Bone marrow (tissue), 2 donors: ENCODE data around the gene STAT3.
"Not testable (repeated sequence)": the region's sequence is repeated elsewhere in the genome, so short reads cannot be mapped to it uniquely, and the experiment has no call there.

ENCODE experiments used
- DNase-seq, 2 donors: peaks; one replicate each; lab custom pipeline; 2025; lab: John Stamatoyannopoulos, UW

STAT3 gene

DNA sequence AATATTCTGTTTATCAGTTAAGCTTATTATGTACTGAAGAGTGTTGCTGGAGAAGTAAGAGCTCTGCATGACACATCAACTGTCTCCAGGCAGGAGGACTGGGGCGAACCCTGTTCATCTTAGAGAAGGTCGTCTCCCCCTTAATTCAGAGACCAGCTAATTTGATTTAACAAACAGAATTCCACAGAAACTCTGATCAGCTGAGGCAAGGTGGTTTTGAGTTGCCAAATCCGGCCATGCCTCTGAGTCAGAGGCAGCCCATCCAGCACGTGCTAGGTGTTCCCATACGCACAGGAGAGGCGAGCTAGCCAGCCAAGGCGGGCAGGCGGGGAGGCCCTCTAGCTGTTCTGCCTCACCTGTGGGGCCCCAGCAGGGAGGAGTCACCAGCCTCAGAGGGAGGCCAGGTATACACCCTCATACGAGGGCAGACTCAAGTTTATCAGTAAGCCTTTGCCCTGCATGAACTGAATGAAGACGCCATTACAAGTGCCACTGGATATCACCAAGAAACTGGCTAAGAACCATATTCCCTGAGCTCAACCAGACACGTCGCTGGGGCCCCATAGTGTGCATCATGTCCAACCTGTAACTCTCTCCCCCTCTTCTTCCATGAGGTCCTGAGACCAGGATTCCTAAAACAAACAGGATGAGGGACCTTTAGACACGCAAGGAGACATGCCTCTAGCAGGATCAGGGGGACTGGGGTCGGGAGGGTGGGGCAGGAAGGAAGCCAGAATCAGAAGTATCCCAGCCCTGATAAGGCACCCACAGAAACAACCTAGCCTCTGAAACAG, 74.3 kb downstream of the STAT3 start:
- no peak for DNase-seq

DNA sequence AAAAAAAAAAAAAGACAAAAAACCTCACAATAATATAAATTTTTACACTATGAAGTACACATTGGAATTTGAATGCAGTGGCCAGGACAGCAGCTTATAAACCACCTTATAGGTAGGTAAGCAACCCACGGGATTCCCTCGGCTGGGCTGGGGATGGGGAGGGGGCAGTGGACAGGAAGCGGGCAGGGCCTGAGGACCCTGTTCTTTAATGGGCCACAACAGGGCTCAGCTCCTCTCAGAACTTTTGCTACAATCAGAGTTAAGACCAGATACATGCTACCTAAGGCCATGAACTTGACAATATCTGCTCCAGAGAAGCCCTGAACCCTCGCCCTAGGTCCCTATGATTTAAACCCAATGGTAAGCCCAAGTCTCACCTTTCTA, 74.9 kb downstream of the STAT3 start:
- DNase-seq: no peak

DNA sequence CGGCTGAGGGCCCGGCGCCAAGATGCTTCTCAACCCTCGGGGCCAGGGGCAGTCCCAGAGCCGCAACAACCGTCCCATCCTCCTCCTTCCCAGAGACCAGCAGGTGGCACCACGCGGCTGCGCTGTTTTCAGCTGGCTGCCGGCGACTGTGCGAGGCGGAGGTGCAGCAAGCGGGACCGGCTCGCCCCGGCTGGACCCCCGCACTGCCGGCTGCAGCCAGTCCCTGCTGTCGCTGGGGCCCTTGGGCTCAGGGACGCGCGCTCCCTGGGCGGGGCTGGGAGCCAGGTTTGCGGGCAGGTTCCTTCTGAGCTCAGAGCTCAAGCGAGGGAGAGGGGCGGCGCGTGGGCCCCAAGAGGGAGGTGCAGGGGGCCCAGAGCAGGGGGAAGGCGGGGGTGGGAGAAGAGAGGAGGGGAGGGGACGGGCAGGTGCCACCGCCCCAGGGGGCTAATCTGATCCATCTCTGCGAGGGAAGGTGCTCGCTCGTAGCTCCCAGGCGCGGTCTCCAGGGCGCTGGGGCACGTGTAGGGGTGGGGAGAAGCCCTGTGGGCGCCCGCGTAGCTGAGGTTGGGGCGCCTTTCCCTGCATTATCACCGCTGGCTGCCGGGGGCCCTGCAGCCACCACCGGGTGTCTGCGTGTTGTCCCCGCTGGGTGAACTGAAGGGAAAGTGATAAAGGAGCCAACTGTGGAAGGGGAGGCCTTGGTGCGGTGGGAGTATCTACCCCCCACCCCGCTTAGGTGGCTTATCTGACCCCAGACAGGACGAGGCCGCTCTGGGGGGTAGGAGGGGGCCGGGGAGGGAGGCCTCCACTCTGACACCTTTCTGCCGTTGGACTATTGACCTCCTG, 75.7 kb downstream of the STAT3 start:
- peak; percentile 35 to 83 for DNase-seq

DNA sequence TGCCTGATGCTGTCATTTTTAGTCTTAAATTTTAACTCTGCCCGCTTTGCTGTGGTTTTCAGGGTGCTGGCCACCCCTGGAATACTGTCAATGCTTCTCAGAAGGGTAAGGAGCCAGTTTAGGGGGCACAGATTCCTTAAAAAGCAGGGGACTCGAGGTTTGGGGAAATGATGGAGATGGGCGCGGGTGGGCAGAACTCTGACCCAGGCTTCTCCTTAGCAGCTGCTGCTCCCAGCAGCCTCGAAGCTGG, 76.3 kb downstream of the STAT3 start:
- DNase-seq: no peak

DNA sequence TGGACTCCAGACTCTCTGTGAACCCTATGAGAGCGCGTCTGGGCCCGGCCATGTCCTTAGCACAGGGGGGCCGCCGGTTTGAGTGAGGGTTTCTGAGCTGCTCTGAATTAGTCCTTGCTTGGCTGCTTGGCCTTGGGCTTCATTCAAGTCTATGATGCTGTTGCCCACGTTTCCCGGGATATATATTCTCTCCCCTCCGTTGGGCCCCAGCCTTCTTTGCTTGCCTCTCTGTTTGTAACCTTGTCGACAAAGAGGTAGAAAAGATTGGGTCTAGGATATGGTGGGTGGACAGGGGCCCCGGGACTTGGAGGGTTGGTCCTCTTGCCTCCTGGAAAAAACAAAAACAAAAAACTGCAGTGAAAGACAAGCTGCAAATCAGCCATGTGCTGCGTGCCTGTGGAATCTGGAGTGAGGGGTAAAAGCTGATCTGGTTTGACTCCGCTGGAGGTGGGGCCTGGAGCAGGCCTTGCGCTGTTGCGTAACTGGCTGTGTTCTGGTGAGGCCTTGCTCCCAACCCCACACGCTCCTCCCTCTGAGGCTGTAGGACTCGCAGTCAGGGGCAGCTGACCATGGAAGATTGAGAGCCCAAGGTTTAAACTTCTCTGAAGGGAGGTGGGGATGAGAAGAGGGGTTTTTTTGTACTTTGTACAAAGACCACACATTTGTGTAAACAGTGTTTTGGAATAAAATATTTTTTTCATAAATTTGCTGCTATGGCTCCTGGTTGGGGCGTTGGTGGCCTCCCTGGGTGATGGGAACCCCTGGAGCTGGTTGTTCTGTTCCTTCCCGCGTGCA, 76.8 kb downstream of the STAT3 start:
- DNase-seq: peak; percentile 9 to 31

DNA sequence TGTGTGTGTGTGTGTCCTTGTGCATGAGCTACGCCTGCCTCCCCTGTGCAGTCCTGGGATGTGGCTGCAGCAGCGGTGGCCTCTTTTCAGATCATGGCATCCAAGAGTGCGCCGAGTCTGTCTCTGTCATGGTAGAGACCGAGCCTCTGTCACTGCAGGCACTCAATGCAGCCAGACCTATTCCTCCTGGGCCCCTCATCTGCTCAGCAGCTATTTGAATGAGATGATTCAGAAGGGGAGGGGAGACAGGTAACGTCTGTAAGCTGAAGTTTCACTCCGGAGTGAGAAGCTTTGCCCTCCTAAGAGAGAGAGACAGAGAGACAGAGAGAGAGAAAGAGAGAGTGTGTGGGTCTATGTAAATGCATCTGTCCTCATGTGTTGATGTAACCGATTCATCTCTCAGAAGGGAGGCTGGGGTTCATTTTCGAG, 77.4 kb downstream of the STAT3 start:
- no peak for DNase-seq

DNA sequence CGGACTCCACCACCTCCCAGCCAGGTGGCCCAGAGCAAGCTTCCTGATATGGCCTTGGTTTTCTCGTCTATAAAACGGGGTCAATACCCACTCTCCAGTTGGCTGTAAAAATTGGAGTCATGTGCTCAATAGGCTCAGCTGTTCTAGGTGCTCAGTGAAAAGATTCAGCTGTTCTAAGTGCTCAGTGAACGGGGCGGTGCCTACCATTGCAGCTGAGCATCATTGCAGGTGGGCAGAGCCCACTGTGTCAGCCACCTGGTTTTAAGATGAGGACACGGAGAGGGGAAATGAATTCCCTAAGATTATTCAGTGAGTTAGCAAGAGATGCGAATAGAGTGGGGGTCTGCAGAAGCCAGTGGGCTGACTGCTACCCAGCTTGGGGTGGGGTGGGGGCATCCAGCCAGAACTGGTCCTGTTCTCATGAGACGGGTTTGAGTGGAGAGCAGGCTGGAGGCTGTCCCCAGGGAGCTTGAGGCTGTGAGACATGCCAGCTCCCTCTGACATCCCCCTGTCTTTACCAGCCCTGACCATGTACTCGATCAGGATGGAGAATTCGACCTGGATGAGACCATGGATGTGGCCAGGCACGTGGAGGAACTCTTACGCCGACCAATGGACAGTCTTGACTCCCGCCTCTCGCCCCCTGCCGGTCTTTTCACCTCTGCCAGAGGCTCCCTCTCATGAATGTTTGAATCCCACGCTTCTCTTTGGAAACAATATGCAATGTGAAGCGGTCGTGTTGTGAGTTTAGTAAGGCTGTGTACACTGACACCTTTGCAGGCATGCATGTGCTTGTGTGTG, 78.1 kb downstream of the STAT3 start:
- no peak for DNase-seq

DNA sequence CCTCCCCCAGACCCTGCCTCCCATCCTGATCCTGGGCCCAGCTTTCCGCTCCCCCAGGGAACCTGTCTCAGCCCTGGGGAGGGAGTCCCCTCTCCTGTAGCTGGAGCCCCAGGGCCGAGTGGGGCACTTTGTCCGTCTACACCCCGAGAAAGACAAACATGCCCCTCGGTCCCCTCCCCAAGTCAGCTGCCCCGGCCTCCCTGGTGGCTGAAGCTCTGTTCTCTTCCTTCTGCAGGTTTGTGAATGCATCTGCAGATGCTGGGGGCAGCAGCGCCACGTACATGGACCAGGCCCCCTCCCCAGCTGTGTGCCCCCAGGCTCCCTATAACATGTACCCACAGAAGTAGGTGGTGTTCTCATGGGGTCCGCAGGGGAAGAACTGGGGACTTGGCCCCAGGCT, 79.1 kb downstream of the STAT3 start:
- DNase-seq: no peak

DNA sequence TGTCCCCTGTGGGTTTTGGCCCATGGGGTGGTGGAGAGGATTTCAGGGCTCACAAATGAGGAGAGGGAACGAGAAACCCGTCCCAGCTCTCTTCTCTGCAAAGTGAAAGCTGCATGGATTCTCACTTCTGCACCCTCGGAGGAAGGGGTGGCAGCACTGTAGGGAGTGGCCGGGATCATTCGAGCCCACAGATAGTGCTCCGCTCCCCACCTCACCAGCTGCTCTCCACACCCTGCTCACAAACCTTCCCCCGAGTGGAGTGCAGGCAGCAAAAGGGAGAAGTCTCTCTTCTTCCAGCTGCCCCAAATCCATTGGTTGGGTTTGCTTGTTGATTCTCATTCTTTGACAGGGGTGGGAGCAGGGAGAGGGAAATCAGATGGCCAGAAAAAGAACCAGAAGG, 79.8 kb downstream of the STAT3 start:
- DNase-seq: no peak

DNA sequence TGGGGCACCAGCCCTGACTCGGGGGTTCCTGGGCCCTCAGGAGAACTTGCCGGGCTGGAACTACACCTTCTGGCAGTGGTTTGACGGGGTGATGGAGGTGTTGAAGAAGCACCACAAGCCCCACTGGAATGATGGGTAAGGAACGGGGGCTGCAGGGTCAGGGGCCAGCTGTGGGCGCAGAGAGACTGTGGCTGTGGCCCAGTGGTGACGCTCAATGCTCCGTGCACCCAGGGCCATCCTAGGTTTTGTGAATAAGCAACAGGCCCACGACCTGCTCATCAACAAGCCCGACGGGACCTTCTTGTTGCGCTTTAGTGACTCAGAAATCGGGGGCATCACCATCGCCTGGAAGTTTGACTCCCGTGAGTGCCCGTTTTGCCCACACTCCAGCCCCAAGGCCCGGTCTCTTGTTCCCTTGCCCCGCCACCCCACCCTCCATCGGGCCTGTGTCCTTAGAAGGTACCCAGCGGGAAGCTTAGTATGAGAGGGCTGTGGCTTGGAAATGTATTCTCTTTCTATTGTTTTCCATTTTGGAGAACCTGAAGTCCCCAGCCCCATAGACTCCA, 80.8 kb downstream of the STAT3 start:
- DNase-seq: no peak

DNA sequence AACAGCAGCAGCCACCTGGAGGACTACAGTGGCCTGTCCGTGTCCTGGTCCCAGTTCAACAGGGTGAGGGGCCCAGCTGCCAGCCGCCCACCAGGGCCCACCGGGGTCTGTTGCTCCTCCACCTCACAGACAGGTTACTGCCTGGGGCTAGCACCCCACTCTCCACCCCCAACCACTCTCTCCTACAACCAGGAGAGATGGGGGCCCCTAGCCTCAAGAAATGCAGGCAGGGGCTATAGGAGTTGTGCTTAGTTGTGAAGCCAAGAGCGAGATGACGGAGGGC, 81.9 kb downstream of the STAT3 start:
- DNase-seq: no peak

DNA sequence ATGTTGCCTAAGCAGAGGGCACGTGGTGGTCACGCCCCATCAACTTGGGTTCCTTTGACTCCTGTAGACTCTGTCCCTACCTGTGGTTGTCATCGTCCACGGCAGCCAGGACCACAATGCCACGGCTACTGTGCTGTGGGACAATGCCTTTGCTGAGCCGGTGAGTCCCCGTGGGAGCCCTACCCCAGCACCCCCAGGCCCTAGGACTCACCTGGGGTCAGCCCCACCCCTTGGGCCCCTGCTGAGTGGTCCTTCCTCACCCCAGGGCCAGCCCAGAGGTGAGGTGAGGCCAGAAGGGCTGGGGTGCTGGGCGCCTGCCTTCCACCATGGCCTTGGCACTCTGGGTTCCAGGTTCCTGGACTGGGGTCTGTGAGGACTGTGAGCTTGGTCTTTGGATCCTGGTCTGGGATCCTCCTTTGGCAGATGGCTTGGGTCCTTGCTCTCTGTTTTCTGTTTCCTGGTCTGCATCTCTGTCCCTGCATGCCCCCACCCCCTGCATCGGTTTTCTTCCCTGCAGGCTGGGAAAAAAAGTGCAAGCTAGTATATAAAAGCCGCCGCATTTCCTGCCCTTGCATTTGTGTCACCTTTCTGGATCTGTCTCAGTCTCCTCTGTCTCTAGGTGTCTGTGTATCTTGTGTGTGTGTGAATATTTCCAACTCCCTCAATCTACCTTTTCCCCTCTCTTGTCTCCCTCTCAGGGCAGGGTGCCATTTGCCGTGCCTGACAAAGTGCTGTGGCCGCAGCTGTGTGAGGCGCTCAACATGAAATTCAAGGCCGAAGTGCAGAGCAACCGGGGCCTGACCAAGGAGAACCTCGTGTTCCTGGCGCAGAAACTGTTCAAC, 82.5 kb downstream of the STAT3 start:
- no peak for DNase-seq

DNA sequence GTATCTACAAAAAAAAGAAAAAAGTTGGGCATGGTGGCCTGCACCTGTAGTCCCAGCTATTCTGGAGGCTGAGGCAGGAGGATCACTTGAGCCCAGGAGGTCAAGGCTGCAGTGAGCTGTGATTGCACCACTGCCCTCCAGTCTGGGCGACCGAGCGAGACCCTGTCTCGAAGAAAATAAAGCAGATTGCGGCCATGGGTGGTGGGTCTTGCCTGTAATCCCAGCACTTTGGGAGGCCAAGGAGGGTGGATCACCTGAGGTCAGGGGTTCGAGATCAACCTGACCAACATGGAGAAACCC, 83.3 kb downstream of the STAT3 start:
- DNase-seq: not testable (repeated sequence)

DNA sequence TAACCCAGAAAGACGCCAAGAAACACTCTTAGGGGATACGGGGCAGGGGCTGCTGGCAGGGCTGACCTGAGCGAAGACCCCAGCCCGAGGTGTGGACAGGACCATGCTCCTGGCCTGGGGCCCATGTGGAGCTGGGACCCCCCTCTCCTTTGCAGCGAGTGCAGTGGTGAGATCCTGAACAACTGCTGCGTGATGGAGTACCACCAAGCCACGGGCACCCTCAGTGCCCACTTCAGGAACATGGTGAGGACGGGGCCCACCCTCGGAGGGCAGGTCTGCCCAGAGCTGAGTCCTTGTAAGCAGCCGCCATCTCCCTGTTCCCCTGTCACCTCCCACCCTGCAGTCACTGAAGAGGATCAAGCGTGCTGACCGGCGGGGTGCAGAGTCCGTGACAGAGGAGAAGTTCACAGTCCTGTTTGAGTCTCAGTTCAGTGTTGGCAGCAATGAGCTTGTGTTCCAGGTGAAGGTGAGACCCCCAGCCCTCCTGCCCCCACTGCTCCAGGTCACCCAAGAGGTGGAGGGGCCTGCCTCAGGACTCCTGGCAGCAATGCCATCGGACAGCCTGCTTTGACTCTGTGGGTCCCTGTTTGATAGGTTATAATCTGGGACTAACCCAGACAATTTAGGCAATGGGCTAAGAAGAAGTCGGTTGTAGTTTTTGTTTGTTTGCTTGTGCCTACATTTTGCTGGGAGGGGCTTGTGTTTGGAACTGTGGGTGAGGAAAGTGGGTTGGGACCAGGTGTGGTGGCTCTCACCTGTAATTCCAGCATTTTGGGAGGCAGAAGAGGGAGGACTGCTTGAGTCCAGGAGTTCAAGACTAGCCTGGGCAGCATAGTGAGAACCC, 83.8 kb downstream of the STAT3 start:
- no peak for DNase-seq

DNA sequence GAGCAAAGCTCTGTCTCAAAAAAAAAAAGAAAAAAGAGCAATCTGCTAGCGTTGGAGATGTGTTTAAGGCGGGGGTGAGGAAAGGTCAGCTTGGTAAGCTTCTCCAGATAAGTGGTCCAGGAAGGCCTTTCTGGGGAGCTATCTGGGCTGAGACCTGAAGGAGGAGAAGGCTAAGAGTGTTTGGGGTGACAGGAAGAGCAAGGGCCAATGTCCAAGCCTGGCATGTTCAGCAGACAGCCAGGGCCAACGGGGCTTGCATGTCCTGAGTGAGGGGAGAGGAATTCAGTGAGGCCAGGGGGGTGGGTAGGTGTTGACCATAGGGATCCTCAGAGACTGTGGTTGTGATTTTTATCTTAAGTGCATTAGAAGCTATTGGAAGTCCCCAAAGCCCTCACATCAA, 84.5 kb downstream of the STAT3 start:
- no peak for DNase-seq

DNA sequence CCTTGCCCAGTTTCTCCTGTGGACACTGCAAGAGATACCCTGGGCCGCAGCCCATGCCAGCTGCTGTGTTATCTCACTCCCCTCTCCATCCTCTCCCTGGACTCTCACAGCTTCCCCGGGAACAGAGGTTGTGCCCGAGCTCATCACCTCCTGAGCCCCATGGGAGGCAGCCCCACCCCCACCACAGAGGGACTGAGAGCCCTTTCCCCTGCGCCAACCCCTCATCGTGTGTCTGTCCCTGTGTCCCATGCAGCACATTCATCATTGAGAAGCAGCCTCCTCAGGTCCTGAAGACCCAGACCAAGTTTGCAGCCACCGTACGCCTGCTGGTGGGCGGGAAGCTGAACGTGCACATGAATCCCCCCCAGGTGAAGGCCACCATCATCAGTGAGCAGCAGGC, 87.2 kb downstream of the STAT3 start:
- no peak for DNase-seq

DNA sequence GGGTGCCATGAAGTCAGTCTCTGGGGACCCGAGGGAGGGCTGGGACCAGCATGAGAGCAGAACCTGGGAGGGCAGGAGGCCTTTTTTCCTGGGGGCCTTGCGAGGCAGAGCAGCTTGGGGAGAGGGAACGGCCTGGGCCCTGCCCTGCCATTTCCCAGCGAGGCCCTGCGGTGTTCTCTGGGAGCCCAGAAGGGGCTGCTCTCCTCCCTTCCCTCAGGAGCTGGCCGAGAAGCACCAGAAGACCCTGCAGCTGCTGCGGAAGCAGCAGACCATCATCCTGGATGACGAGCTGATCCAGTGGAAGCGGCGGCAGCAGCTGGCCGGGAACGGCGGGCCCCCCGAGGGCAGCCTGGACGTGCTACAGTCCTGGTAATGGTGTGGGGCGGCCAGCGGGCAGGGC, 88.3 kb downstream of the STAT3 start:
- DNase-seq: not testable (repeated sequence)

DNA sequence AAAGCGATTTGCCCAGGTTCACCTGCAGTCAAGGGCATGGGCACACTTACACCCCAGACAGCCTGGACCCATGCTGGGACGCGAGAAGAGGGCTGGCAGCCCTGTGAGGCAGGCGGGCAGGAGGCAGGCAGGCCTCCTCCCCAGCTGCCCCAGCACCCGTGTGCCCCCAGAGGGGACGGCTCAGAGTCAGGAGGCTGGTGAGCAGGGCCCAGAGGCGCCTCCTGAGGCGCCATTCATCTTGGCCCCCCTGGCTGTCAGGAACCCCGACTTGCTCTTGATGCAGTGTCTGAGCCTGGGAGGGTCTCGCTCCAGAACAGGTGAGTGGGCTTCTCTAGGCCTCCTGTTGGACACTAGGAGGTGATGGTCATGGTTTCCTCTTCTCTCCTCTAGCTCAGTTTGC, 88.9 kb downstream of the STAT3 start:
- DNase-seq: not testable (repeated sequence)

DNA sequence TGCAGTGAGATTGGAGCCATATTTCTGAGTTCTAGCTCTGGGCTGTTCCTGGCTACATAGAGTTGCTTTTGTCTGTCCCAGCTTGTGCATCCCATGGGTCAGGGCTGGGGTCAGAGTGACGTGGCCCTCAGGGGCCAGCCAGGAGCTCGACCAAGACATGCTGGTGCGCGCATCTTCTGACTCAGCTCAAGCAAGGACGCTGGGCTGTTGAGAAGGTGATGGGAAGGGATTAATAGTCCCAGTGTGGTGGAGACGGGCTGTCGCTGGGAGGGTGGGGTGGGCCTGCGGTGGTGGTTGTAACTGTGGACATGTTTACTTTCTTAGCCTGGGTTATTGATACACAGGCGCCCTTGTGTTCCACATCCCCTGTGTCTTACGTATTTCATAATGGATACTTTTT, 90.5 kb downstream of the STAT3 start:
- DNase-seq: not testable (repeated sequence)

DNA sequence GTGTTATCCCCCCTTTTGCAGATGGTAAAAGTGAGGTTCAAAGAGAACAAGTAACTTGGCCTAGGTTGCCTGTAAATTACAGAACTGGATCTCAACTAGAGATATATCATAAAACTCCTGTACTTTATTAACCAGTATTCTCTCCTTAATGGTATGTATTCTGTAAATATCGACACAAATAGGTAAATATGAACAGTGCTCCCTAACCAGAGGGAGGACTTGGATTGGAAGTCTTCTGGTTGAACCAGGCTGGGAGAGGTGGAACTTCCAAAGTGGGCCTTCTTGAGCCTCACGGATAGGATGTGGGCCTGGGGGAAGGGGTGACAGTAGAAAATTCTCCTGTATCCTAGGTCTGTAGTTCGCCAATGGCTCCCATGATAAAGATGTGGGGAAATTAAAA, 92.2 kb downstream of the STAT3 start:
- DNase-seq: no peak
